H9 (cell line): ENCODE data around the gene FGF9. TPM values are rescaled to one million over a fixed set of nuclear protein-coding genes. Genes with fewer than 3 reads are reported as not detected.

Source experiments
- DNase-seq: peaks from one replicate; pipeline ENCODE4 v3.0.0-alpha.2; 2017
- H2AFZ ChIP-seq: one replicate; pipeline ENCODE4 v1.6.1; 2013; ENCODE audit warnings: mild to moderate bottlenecking, low read length, control low read depth, moderate library complexity
- H2AK5ac ChIP-seq: 2 replicates; pipeline ENCODE4 v1.6.1; 2013; ENCODE audit warnings: low read length, control low read depth, mixed read lengths; ENCODE audit not compliant: insufficient read length
- H2BK120ac ChIP-seq: one replicate; pipeline ENCODE4 v1.6.1; 2013; ENCODE audit warnings: low read depth, mild to moderate bottlenecking, low read length, control low read depth, inconsistent platforms; ENCODE audit not compliant: poor library complexity, severe bottlenecking
- H2BK12ac ChIP-seq: 2 replicates; pipeline ENCODE4 v1.6.1; 2013; ENCODE audit warnings: low read length, control low read depth, mixed read lengths, low read depth; ENCODE audit not compliant: insufficient read length
- H2BK15ac ChIP-seq: 2 replicates; pipeline ENCODE4 v1.6.1; 2013; ENCODE audit warnings: low read depth, low read length, control low read depth
- H2BK20ac ChIP-seq: one replicate; pipeline ENCODE4 v1.6.1; 2013; ENCODE audit warnings: low read depth, mild to moderate bottlenecking, low read length, control low read depth, inconsistent platforms; ENCODE audit not compliant: poor library complexity, severe bottlenecking
- H2BK5ac ChIP-seq: 2 replicates; pipeline ENCODE4 v1.6.1; 2013; ENCODE audit warnings: low read length, control low read depth, mixed read lengths; ENCODE audit not compliant: insufficient read length
- H3K14ac ChIP-seq: 2 replicates; pipeline ENCODE4 v1.6.1; 2013; ENCODE audit warnings: low read length, control low read depth; ENCODE audit not compliant: insufficient read depth
- H3K18ac ChIP-seq: 2 replicates; pipeline ENCODE4 v1.6.1; 2013; ENCODE audit warnings: low read depth, mild to moderate bottlenecking, mixed read lengths, low read length, control low read depth; ENCODE audit not compliant: insufficient read length
- H3K23ac ChIP-seq: 2 replicates; pipeline ENCODE4 v1.6.1; 2013; ENCODE audit warnings: low read length, control low read depth, mixed read lengths, low read depth; ENCODE audit not compliant: insufficient read length
- H3K23me2 ChIP-seq: 2 replicates; pipeline ENCODE4 v1.6.1; 2013; ENCODE audit warnings: low read depth, mild to moderate bottlenecking, mixed read lengths, low read length, control low read depth; ENCODE audit not compliant: insufficient read length, poor library complexity, severe bottlenecking
- H3K27ac ChIP-seq: 2 replicates; pipeline ENCODE4 v1.5.1; 2013; ENCODE audit warnings: low read length, control low read depth, mixed read lengths, low read depth; ENCODE audit not compliant: insufficient read length
- H3K27me3 ChIP-seq: 2 replicates; pipeline ENCODE4 v1.6.1; 2013; ENCODE audit warnings: low read length, control low read depth, inconsistent platforms; ENCODE audit not compliant: insufficient read depth
- H3K4ac ChIP-seq: 2 replicates; pipeline ENCODE4 v1.6.1; 2013; ENCODE audit warnings: low read depth, mild to moderate bottlenecking, control low read depth, inconsistent platforms, low read length, moderate library complexity
- H3K4me1 ChIP-seq: 2 replicates; pipeline ENCODE4 v1.6.1; 2013; ENCODE audit warnings: low read length, control low read depth, inconsistent platforms; ENCODE audit not compliant: insufficient read depth
- H3K4me2 ChIP-seq: 2 replicates; pipeline ENCODE4 v1.6.1; 2013; ENCODE audit warnings: low read length, control low read depth, mixed read lengths; ENCODE audit not compliant: insufficient read length, insufficient read depth
- H3K56ac ChIP-seq: 2 replicates; pipeline ENCODE4 v1.6.1; 2013; ENCODE audit warnings: low read depth, mild to moderate bottlenecking, mixed read lengths, low read length, control low read depth; ENCODE audit not compliant: insufficient read length
- H3K79me1 ChIP-seq: 2 replicates; pipeline ENCODE4 v1.6.1; 2013; ENCODE audit warnings: low read depth, mild to moderate bottlenecking, moderate library complexity, low read length, control low read depth, inconsistent platforms; ENCODE audit not compliant: insufficient read depth, poor library complexity, severe bottlenecking
- H3K79me2 ChIP-seq: 2 replicates; pipeline ENCODE4 v1.6.1; 2013; ENCODE audit warnings: low read length, control low read depth, inconsistent platforms; ENCODE audit not compliant: insufficient read depth
- H3K9ac ChIP-seq: 2 replicates; pipeline ENCODE4 v1.6.1; 2013; ENCODE audit warnings: low read length, control low read depth, mixed read lengths; ENCODE audit not compliant: insufficient read length; ENCODE audit errors: extremely low read depth
- H3K9me3 ChIP-seq: one replicate; pipeline ENCODE4 v1.6.1; 2013; ENCODE audit warnings: low read depth, low read length, inconsistent platforms; ENCODE audit not compliant: control insufficient read depth
- H3T11ph ChIP-seq: one replicate; pipeline ENCODE4 v1.6.1; 2013; ENCODE audit warnings: mild to moderate bottlenecking, low read length, control low read depth, inconsistent platforms
- H4K20me1 ChIP-seq: one replicate; pipeline ENCODE4 v1.6.1; 2013; ENCODE audit not compliant: control insufficient read depth, insufficient read length, insufficient read depth
- H4K5ac ChIP-seq: 2 replicates; pipeline ENCODE4 v1.6.1; 2013; ENCODE audit warnings: low read depth, mild to moderate bottlenecking, mixed read lengths, low read length, control low read depth; ENCODE audit not compliant: insufficient read length
- H4K8ac ChIP-seq: replicated peaks from 2 replicates; pipeline ENCODE4 v1.6.1; 2013; ENCODE audit warnings: low read length, control low read depth, mixed read lengths, low read depth; ENCODE audit not compliant: insufficient read length
- H4K91ac ChIP-seq: 2 replicates; pipeline ENCODE4 v1.6.1; 2013; ENCODE audit warnings: low read depth, mild to moderate bottlenecking, moderate library complexity, mixed read lengths, low read length, control low read depth; ENCODE audit not compliant: insufficient read length
- H3K27ac Mint-ChIP-seq, 3 experiments: 2 replicates in 2 of 3; 3 replicates in 1 of 3; pipeline ENCODE4 v1.8.0; 2020 to 2021; ENCODE audit warnings: mixed read lengths in 3 of 3, mild to moderate bottlenecking in 1 of 3, moderate library complexity in 1 of 3
- H3K27me3 Mint-ChIP-seq: 2 replicates; pipeline ENCODE4 v1.8.0; 2021; ENCODE audit warnings: low read depth, mild to moderate bottlenecking, moderate library complexity, mixed read lengths
- H3K36me3 Mint-ChIP-seq, 3 experiments: 2 replicates in 2 of 3; 3 replicates in 1 of 3; pipeline ENCODE4 v1.8.0; 2020 to 2021; ENCODE audit warnings: low read depth in 3 of 3, mixed read lengths in 3 of 3; ENCODE audit not compliant: insufficient read depth in 1 of 3
- H3K4me1 Mint-ChIP-seq, 2 experiments: 2 replicates each; pipeline ENCODE4 v1.8.0; 2020; ENCODE audit warnings: mixed read lengths in 2 of 2
- H3K4me3 Mint-ChIP-seq, 2 experiments: 2 replicates in 1 of 2; 3 replicates in 1 of 2; pipeline ENCODE4 v1.8.0; 2020 to 2021; ENCODE audit warnings: mild to moderate bottlenecking in 2 of 2, mixed read lengths in 2 of 2, moderate library complexity in 1 of 2
- H3K9me3 Mint-ChIP-seq, 2 experiments: 2 replicates in 1 of 2; 3 replicates in 1 of 2; pipeline ENCODE4 v1.8.0; 2020; ENCODE audit warnings: mild to moderate bottlenecking in 2 of 2, mixed read lengths in 2 of 2, moderate library complexity in 1 of 2
- WGBS: extraction: QIAGEN DNeasy Blood & Tissue Kit; methylation state at CpG from one replicate; pipeline ENCODE4 v1.1.7; 2013; ENCODE audit warnings: missing lambda C conversion rate, low lambda C conversion rate, mixed read lengths; ENCODE audit not compliant: insufficient read length; ENCODE audit errors: extremely low coverage; 5-methylcytosine and 5-hydroxymethylcytosine counted together
- total RNA-seq: library from RNA; stranded (reverse); gene quantifications from 2 replicates; pipeline ENCODE4 v1.2.1, GENCODE V29; 2021
- TF ChIP-seq, protein P1 (sequence below): fragments of 200-600 bp; sonication (generic); conservative IDR thresholded peaks from 3 replicates; pipeline ENCODE4 v1.8.0; 2021; ENCODE audit warnings: antibody characterized with exemption, mild to moderate bottlenecking

Gene FGF9
- total RNA-seq, 1 experiment from 2014 or later: 0.22 TPM

DNA sequence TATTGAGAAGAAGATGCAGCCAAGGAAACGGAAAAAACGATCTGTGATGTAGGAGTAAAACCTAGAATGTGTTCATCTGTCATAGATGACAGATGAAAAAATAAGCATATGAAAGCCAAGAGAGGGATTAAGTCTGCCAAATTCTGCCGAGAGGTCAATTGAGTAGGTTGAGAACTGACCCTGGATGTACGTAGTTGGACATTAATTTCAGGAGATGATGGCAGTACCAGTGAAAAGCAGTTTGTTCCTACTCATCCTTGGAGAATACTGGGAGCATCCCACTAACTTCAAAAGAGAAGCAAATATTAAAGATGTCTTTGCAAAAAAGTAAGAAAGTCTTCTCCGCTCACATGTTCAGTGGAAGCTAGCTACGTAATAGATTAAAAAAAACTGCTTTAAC is 11.8 kb upstream of the FGF9 start:
- no peaks in the 10 kb centered on the region for H3K4me1 ChIP-seq
- H3K23me2 ChIP-seq: no peaks in the 10 kb centered on the region
- Mint-ChIP-seq H3K4me3 (no peak overlapping the region), H3K36me3 (peaks cover 0 to 7% (median 2%) of the 10 kb centered on the region in 3 experiments; a peak in 3 of 7 replicates), H3K9me3 (peaks cover 19 to 22% of the 10 kb centered on the region in 2 experiments), H3K4me1 (peaks cover 0 to 4% of the 10 kb centered on the region in 2 experiments; a peak in 1 of 4 replicates), H3K27me3 (peaks cover 20% of the 10 kb centered on the region), H3K27ac (no peak overlapping the region)
- H3K9ac ChIP-seq: no peak overlapping the region
- no peaks in the 10 kb centered on the region for H3K27me3 ChIP-seq
- H4K5ac ChIP-seq: no peak overlapping the region
- H3K23ac ChIP-seq: no peak overlapping the region
- H3T11ph ChIP-seq: no peak overlapping the region
- no peak overlapping the region for H3K14ac ChIP-seq
- no peak overlapping the region for H3K4ac ChIP-seq
- no peaks in the 10 kb centered on the region for H3K9me3 ChIP-seq
- H2BK20ac ChIP-seq: no peak overlapping the region
- DNase-seq: no peak
- H3K18ac ChIP-seq: no peak overlapping the region
- no peak overlapping the region for H3K4me2 ChIP-seq
- no peak overlapping the region for H4K91ac ChIP-seq
- TF ChIP-seq, protein P1, sequence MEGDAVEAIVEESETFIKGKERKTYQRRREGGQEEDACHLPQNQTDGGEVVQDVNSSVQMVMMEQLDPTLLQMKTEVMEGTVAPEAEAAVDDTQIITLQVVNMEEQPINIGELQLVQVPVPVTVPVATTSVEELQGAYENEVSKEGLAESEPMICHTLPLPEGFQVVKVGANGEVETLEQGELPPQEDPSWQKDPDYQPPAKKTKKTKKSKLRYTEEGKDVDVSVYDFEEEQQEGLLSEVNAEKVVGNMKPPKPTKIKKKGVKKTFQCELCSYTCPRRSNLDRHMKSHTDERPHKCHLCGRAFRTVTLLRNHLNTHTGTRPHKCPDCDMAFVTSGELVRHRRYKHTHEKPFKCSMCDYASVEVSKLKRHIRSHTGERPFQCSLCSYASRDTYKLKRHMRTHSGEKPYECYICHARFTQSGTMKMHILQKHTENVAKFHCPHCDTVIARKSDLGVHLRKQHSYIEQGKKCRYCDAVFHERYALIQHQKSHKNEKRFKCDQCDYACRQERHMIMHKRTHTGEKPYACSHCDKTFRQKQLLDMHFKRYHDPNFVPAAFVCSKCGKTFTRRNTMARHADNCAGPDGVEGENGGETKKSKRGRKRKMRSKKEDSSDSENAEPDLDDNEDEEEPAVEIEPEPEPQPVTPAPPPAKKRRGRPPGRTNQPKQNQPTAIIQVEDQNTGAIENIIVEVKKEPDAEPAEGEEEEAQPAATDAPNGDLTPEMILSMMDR: no peak
- H4K8ac ChIP-seq: no peak overlapping the region
- no peak overlapping the region for H3K56ac ChIP-seq
- H3K27ac ChIP-seq: no peak overlapping the region
- H2BK12ac ChIP-seq: no peak overlapping the region
- no peaks in the 10 kb centered on the region for H3K79me2 ChIP-seq
- H2AK5ac ChIP-seq: no peak overlapping the region
- no peak overlapping the region for H2BK120ac ChIP-seq
- no peak overlapping the region for H2BK5ac ChIP-seq
- H3K79me1 ChIP-seq: no peaks in the 10 kb centered on the region
- H2BK15ac ChIP-seq: no peak overlapping the region
- H2AFZ ChIP-seq: no peak overlapping the region
- no CpG with 5 or more reads among the region's 6 CpGs for WGBS
- H4K20me1 ChIP-seq: no peaks in the 10 kb centered on the region
